Lung (tissue), 12 donors: Measurements from ENCODE around the gene RNF20. TPM values are rescaled to one million over a fixed set of nuclear protein-coding genes. Genes with fewer than 3 reads are reported as not detected.
"Not testable (repeated sequence)": the region's sequence is repeated elsewhere in the genome, so short reads cannot be mapped to it uniquely, and the experiment has no call there.

ENCODE experiments used
- ATAC-seq: fragments of 200-7000 bp; cut with Tn5 transposase; one replicate; pipeline ENCODE4 v1.9.1; 2020; ENCODE audit warnings: moderate number of reproducible peaks; ENCODE audit not compliant: insufficient read depth, low FRiP score
- DNase-seq, 3 donors: peaks; one replicate each; pipeline ENCODE4 v3.0.0-alpha.2; 2013 to 2017
- H3K27ac ChIP-seq, 2 donors: one replicate each; pipeline ENCODE4 v1.5.1; 2013; ENCODE audit warnings: mild to moderate bottlenecking in 2 of 2, moderate library complexity in 2 of 2, control low read depth in 1 of 2, inconsistent platforms in 1 of 2, low read depth in 1 of 2, low read length in 1 of 2
- H3K27me3 ChIP-seq, 3 donors: one replicate each; pipeline ENCODE4 v1.5.1; 2013; ENCODE audit warnings: low read length in 2 of 3; ENCODE audit not compliant: control insufficient read depth in 3 of 3, insufficient read depth in 3 of 3
- H3K36me3 ChIP-seq, 4 donors: one replicate each; pipeline ENCODE4 v1.5.1; 2013; ENCODE audit warnings: low read length in 4 of 4, mild to moderate bottlenecking in 1 of 4, moderate library complexity in 1 of 4; ENCODE audit not compliant: control insufficient read depth in 4 of 4, insufficient read depth in 4 of 4
- H3K4me1 ChIP-seq, 5 donors: one replicate each; pipeline ENCODE4 v1.5.1; 2013; ENCODE audit warnings: low read length in 5 of 5, mild to moderate bottlenecking in 2 of 5, moderate library complexity in 1 of 5; ENCODE audit not compliant: control insufficient read depth in 5 of 5, insufficient read depth in 5 of 5
- H3K4me3 ChIP-seq: one replicate; pipeline ENCODE4 v1.5.1; 2013; ENCODE audit warnings: mild to moderate bottlenecking, control low read depth, moderate library complexity
- H3K9ac ChIP-seq, 2 donors: one replicate each; pipeline ENCODE4 v1.5.1; 2013; ENCODE audit warnings: low read length in 2 of 2, control low read depth in 1 of 2; ENCODE audit not compliant: insufficient read depth in 1 of 2
- H3K9me3 ChIP-seq, 4 donors: one replicate each; pipeline ENCODE4 v1.5.1; 2013; ENCODE audit warnings: low read length in 3 of 4, mild to moderate bottlenecking in 1 of 4, moderate library complexity in 1 of 4; ENCODE audit not compliant: control insufficient read depth in 4 of 4, insufficient read depth in 3 of 4
- WGBS, 2 donors: extraction: QIAGEN DNeasy Blood & Tissue Kit; methylation state at CpG; one replicate each; pipeline ENCODE4 v1.1.7; 2013; 5-methylcytosine and 5-hydroxymethylcytosine counted together
- polyA plus RNA-seq, 2 donors: library from polyadenylated mRNA; stranded (reverse); fragments of 200-250 nt; gene quantifications; one replicate each; pipeline ENCODE4 v1.2.1, GENCODE V29; 2013
- total RNA-seq, 2 donors: library from RNA; depleted of rRNA in 1 of 2; stranded (reverse); fragments of >200 nt in 1 of 2; gene quantifications; one replicate each; pipeline ENCODE4 v1.2.1, GENCODE V29; 2014 to 2021
- TF ChIP-seq, protein P1 (sequence below): IDR thresholded peaks from 2 replicates; pipeline ENCODE4 v1.5.1; 2012; ENCODE audit warnings: mild to moderate bottlenecking; ENCODE audit errors: control extremely low read depth, extremely low read depth
- donor health status: control.
- donor health status: control.
- donor health status: Bipolar disorder and iron deficiency.
- donor health status: healthy.
- donor health status: DM: yes; HTN: yes; CAD: no.

The RNF20 gene
- total and polyA plus RNA-seq, 4 donors, result 9.3 to 38.5 (median 23.0) TPM

DNA sequence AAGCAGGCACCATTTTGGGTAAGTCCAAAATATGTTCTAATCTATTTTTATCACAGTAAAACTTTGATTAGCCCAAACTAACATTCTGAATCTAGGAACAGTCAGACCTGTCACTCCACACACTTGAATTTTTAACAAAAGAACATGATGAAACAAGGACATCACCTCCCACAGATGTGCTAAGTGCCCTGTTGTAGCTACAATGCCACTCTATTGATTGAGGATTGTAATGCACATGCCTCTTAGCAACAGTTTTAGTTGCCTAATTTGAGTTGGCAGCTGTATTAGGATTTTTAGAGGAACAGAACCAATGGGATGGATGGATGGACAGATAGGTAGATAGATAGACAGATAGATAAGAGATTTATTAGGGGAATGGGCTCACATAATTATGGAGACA is 20.3 kb upstream of the RNF20 start:
- H3K27ac ChIP-seq, result no peak overlapping the region
- no peak overlapping the region for H3K9ac ChIP-seq
- DNase-seq (no peak), ATAC-seq (no peak)
- peaks cover 0 to 7% (median 0%) of the 10 kb centered on the region in 5 donors for H3K4me1 ChIP-seq
- no peaks in the 10 kb centered on the region for H3K9me3 ChIP-seq
- H3K4me3 ChIP-seq, result no peak overlapping the region
- no peaks in the 10 kb centered on the region for H3K36me3 ChIP-seq
- H3K27me3 ChIP-seq, result no peaks in the 10 kb centered on the region
- TF ChIP-seq, protein P1, sequence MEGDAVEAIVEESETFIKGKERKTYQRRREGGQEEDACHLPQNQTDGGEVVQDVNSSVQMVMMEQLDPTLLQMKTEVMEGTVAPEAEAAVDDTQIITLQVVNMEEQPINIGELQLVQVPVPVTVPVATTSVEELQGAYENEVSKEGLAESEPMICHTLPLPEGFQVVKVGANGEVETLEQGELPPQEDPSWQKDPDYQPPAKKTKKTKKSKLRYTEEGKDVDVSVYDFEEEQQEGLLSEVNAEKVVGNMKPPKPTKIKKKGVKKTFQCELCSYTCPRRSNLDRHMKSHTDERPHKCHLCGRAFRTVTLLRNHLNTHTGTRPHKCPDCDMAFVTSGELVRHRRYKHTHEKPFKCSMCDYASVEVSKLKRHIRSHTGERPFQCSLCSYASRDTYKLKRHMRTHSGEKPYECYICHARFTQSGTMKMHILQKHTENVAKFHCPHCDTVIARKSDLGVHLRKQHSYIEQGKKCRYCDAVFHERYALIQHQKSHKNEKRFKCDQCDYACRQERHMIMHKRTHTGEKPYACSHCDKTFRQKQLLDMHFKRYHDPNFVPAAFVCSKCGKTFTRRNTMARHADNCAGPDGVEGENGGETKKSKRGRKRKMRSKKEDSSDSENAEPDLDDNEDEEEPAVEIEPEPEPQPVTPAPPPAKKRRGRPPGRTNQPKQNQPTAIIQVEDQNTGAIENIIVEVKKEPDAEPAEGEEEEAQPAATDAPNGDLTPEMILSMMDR, result no peak

DNA sequence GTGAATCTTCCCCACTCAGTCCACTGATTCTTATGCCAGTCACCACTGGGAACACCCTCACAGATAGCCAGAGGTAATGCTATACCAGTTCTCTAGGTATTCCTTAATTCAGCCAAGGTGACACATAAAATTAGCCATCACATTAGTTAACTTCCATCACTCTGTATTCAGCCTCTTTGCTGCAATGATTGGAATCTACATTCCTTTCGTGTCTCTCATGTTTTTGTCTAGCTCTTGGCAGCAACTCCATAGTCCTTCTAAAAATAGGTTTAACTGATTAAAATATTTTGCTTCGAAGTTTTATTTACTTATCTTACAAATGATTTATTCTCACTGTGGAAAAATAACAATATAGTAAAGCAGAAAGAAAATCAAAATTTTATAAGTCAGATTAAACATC is 19.6 kb upstream of the RNF20 start:
- no peak overlapping the region for H3K4me3 ChIP-seq
- WGBS, 2 donors, result 31 to 54% methylated on average over 2 of the region's 2 CpGs
- H3K36me3 ChIP-seq, result no peaks in the 10 kb centered on the region
- ATAC-seq, result no peak
- no peaks in the 10 kb centered on the region for H3K9me3 ChIP-seq
- DNase-seq, result no peak
- TF ChIP-seq, protein P1, result no peak
- no peak overlapping the region for H3K9ac ChIP-seq
- H3K27ac ChIP-seq, result no peak overlapping the region
- peaks cover 0 to 7% (median 0%) of the 10 kb centered on the region in 5 donors for H3K4me1 ChIP-seq
- H3K27me3 ChIP-seq, result no peaks in the 10 kb centered on the region

DNA sequence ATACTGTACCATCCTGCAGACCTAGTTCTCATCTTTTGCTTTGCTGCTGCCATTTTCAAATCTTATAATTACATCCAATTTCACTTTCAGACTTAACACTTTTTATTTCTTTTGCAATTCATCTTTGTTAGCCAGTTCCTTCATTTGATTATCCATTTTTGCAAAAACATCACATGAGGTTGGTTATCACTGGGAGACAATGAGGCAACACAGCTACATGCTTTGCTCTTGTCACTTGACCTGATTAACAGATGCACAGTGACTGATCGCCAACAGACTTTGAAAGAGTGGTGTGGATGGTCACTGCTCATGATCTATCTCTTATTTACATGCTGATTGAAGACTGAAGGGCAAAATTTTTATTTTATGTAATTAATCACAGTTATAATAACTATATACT is 17.0 kb upstream of the RNF20 start:
- WGBS, 2 donors, result 85 to 88% methylated on average over 1 of the region's 1 CpG
- DNase-seq (no peak), ATAC-seq (no peak)
- no peaks in the 10 kb centered on the region for H3K36me3 ChIP-seq
- TF ChIP-seq, protein P1, result no peak
- no peaks in the 10 kb centered on the region for H3K9me3 ChIP-seq
- no peak overlapping the region for H3K9ac ChIP-seq
- peaks cover 0 to 7% (median 0%) of the 10 kb centered on the region in 5 donors for H3K4me1 ChIP-seq
- H3K4me3 ChIP-seq, result no peak overlapping the region
- no peak overlapping the region for H3K27ac ChIP-seq
- H3K27me3 ChIP-seq, result no peaks in the 10 kb centered on the region

DNA sequence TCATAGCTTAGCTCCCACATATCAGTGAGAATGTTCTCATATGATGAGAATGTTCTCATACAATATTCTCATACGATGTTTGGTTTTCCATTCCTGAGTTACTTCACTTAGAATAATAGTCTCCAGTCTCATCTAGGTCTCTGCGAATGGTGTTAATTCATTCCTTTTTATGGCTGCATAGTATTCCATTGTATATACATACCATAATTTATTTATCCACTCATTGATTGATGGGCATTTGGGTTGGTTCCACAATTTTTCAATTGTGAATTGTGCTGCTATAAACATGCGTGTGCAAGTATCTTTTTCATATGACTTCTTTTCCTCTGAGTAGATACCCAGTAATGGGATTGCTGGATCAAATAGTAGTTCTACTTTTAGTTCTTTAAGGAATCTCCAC is 15.2 kb upstream of the RNF20 start:
- H3K9ac ChIP-seq, H3K27ac ChIP-seq, ATAC-seq, H3K4me3 ChIP-seq, H3K27me3 ChIP-seq, H3K9me3 ChIP-seq, DNase-seq, H3K4me1 ChIP-seq, H3K36me3 ChIP-seq: not testable (repeated sequence)
- 96 to 97% methylated on average over 3 of the region's 3 CpGs for WGBS, 2 donors
